Gastroesophageal sphincter (tissue), 4 donors: ENCODE results near the gene GZMM. TPM values are rescaled to one million over a fixed set of nuclear protein-coding genes. Genes with fewer than 3 reads are reported as not detected.
A peak's percentile ranks its signal among the peaks of the same experiment; 100 is the strongest.

Source experiments
- ATAC-seq: fragments of 150-250 bp; one replicate; pipeline ENCODE4 v1.9.1; 2016; ENCODE audit warnings: mild to moderate bottlenecking, moderate library complexity
- H3K27ac ChIP-seq, 4 donors: fragments of 200-600 bp; sonication (generic) in 3 of 4; 1 replicate in 3 of 4; 2 replicates in 1 of 4; pipeline ENCODE4 v1.5.1; 2016 to 2019
- H3K27me3 ChIP-seq: fragments of 200-600 bp; sonication (generic); one replicate; pipeline ENCODE4 v1.5.1; 2019
- H3K36me3 ChIP-seq, 2 donors: fragments of 200-600 bp; sonication (generic); one replicate each; pipeline ENCODE4 v1.5.1; 2019; ENCODE audit warnings: control low read depth in 1 of 2
- H3K4me1 ChIP-seq, 3 donors: fragments of 200-600 bp; sonication (generic); 1 replicate in 2 of 3; 2 replicates in 1 of 3; pipeline ENCODE4 v1.5.1; 2016 to 2019; ENCODE audit warnings: control low read depth in 2 of 3
- H3K4me3 ChIP-seq, 2 donors: fragments of 200-600 bp; sonication (generic); one replicate each; pipeline ENCODE4 v1.5.1; 2019; ENCODE audit warnings: mild to moderate bottlenecking in 1 of 2, moderate library complexity in 1 of 2
- H3K9me3 ChIP-seq, 3 donors: fragments of 200-600 bp; sonication (generic); one replicate each; pipeline ENCODE4 v1.5.1; 2017 to 2019; ENCODE audit warnings: control low read depth in 2 of 3
- CTCF ChIP-seq, 4 experiments: fragments of 200-600 bp in 2 of 4; fragments of 450-650 bp in 2 of 4; sonication (generic) in 1 of 4; IDR thresholded peaks; one replicate each; pipeline ENCODE4 v1.5.1; 2017 to 2019; ENCODE audit warnings: antibody characterized with exemption in 4 of 4, mild to moderate bottlenecking in 2 of 4, moderate library complexity in 2 of 4
- EP300 ChIP-seq: sonication (generic); formaldehyde crosslinking; IDR thresholded peaks from one replicate; pipeline ENCODE4 v1.6.1; 2017; ENCODE audit warnings: antibody characterized with exemption, mild to moderate bottlenecking
- POLR2A ChIP-seq, 2 donors: fragments of 450-650 bp; IDR thresholded peaks; one replicate each; pipeline ENCODE4 v1.6.1; 2017; ENCODE audit warnings: antibody characterized with exemption in 2 of 2, mild to moderate bottlenecking in 2 of 2, moderate library complexity in 1 of 2
- POLR2AphosphoS5 ChIP-seq: sonication (generic); formaldehyde crosslinking; IDR thresholded peaks from one replicate; pipeline ENCODE4 v1.6.1; 2017; ENCODE audit warnings: antibody characterized with exemption
- WGBS, 2 donors: methylation state at CpG; one replicate each; pipeline ENCODE4 v1.1.5; 2018; ENCODE audit warnings: low coverage in 1 of 2; 5-methylcytosine and 5-hydroxymethylcytosine counted together
- total RNA-seq, 4 donors: library from RNA; depleted of rRNA; stranded (reverse); fragments of >200 nt; gene quantifications; one replicate each; pipeline ENCODE4 v1.1.0, GENCODE V29; 2016

The GZMM gene
- total RNA-seq, 4 donors from 2014 or later: 0.62 to 1.8 TPM; not detected in 2

DNA sequence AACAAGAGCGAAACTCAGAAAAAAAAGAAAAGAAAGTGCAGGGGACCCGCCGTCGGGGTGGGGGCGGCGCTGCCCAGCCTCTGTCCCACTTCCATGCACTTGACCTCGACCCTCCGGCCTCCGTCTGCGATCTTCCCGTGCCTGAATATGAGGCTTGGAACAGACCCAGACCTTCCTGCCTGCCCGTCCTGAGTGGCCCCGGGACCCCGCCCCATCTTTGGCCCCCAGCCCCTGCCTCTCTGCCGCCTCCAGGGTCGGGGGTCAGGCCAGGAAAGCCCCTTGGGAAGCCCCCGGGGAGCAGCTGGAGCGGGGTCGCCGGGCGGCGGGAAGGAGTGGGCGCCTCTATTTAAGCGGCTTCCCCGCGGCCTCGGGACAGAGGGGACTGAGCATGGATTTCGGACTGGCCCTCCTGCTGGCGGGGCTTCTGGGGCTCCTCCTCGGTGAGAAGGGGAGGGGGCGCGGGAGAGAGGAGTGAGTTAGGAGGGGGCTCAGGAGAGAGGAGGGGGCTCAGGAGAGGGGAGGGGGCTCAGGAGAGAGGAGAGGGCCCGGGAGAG, 47.7 kb upstream of the GZMM start, which contains the start of gene MADCAM1:
TSS of gene MADCAM1 (plus strand) at position 375 of the 554 bp plus-strand sequence. CDS start at position 389, 14 bp downstream.
- Histone ChIP-seq H3K27ac (no peak within 1 kb of the TSS), H3K4me3 (peak within 1 kb of the TSS in 1 of 2 donors; percentile 23), H3K36me3 (no peaks in the 10 kb centered on the region), H3K9me3 (no peaks in the 10 kb centered on the region), H3K27me3 (peaks cover 64% of the 10 kb centered on the region), H3K4me1 (peaks cover 0 to 30% (median 8%) of the 10 kb centered on the region in 3 donors)
- ATAC-seq: no peak
- 0 to 9% methylated on average over 1 to 10 of the region's 33 CpGs for WGBS, 2 donors
- TF ChIP-seq POLR2A (IDR thresholded peaks at IDR 0.05): no peak
- no peak for TF ChIP-seq CTCF (IDR thresholded peaks at IDR 0.05)
- TF ChIP-seq POLR2AphosphoS5: no peak
- no peak for TF ChIP-seq EP300

DNA sequence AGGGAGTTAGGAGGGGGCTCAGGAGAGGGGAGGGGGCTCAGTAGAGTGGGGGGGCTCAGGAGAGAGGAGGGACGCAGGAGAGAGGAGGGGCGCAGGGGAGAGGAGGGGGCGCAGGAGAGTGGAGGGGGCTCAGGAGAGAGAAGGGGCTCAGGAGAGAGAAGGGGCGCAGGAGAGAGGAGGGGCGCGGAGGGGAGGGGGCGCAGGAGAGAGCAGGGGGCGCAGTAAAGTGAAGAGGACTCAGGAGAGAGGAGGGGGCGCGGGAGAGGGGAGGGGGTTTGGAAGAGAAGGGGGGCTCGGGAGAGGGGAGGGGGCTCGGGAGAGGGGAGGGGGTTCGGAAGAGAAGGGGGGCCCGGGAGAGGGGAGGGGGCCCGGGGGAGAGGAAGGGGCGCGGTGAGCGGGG, 46.9 kb upstream of the GZMM start:
- TF ChIP-seq CTCF (IDR thresholded peaks at IDR 0.05) (no peak), POLR2AphosphoS5 (no peak), EP300 (no peak), POLR2A (IDR thresholded peaks at IDR 0.05) (no peak)
- Histone ChIP-seq H3K27me3 (peaks cover 64% of the 10 kb centered on the region), H3K27ac (no peak overlapping the region), H3K4me1 (peaks cover 0 to 30% (median 8%) of the 10 kb centered on the region in 3 donors), H3K9me3 (no peaks in the 10 kb centered on the region), H3K4me3 (no peak overlapping the region), H3K36me3 (no peaks in the 10 kb centered on the region)
- ATAC-seq: no peak
- 0% methylated on average over 1 of the region's 18 CpGs; no CpG with 5 or more reads in 1 of the 2 donors for WGBS, 2 donors

DNA sequence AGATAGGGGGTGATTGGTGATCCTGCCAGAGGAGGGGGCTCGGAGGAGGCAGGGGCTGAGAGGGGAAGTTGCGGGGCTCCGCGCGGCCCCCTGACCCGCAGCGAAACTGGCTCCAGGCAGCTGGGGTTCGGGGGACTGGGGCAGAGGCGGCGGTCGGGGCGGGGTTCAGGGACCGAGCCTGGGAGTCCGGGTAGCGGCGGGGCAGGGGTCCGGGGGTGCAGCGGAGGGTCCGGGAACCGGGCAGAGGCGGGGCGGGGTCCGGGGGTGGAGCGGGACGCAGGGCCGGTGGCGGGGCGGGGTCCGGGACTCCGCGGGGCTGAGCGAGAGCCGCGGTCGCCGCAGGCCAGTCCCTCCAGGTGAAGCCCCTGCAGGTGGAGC, 46.4 kb upstream of the GZMM start:
- H3K27me3 ChIP-seq: peaks cover 64% of the 10 kb centered on the region
- 0 to 8% methylated on average over 1 to 2 of the region's 36 CpGs for WGBS, 2 donors
- no peak for ATAC-seq
- H3K4me3 ChIP-seq: peak overlapping the region in 1 of 2 donors; percentile 23
- H3K9me3 ChIP-seq: no peaks in the 10 kb centered on the region
- TF ChIP-seq POLR2AphosphoS5: no peak
- no peak for TF ChIP-seq CTCF (IDR thresholded peaks at IDR 0.05)
- TF ChIP-seq POLR2A (IDR thresholded peaks at IDR 0.05): no peak
- no peak for TF ChIP-seq EP300
- peaks cover 0 to 30% (median 8%) of the 10 kb centered on the region in 3 donors for H3K4me1 ChIP-seq
- H3K36me3 ChIP-seq: no peaks in the 10 kb centered on the region
- H3K27ac ChIP-seq: no peak overlapping the region

DNA sequence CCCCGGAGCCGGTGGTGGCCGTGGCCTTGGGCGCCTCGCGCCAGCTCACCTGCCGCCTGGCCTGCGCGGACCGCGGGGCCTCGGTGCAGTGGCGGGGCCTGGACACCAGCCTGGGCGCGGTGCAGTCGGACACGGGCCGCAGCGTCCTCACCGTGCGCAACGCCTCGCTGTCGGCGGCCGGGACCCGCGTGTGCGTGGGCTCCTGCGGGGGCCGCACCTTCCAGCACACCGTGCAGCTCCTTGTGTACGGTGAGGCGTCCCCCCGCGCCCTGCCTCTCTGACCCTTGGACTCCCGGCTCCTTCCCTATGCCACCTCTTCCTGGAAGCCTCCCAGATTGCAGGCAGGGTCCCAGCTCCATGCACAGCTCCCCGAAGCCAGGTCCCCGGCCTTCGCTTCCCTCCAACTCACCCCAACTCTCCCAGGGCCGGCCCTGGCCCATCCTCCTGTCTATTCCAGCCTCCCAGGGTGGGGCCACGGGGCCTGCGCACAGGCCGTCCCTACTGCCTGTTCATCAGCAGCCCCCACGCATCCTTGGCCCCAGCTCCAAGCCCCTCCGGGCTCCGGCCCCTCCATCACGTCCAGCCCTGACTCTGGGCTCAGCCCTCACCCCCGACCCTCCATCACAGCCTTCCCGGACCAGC, 45.9 kb upstream of the GZMM start:
- Histone ChIP-seq H3K27ac (no peak overlapping the region), H3K9me3 (no peaks in the 10 kb centered on the region), H3K4me3 (peak overlapping the region in 1 of 2 donors; percentile 23), H3K4me1 (peaks cover 0 to 30% (median 8%) of the 10 kb centered on the region in 3 donors), H3K36me3 (no peaks in the 10 kb centered on the region), H3K27me3 (peaks cover 64% of the 10 kb centered on the region)
- TF ChIP-seq EP300 (no peak), POLR2AphosphoS5 (no peak), POLR2A (IDR thresholded peaks at IDR 0.05) (no peak), CTCF (IDR thresholded peaks at IDR 0.05) (no peak)
- no peak for ATAC-seq
- WGBS, 2 donors: 10% methylated on average over 2 of the region's 50 CpGs; no CpG with 5 or more reads in 1 of the 2 donors

GRCh38 chr19:498511-498891, 45.4 kb upstream of the GZMM start:
- H3K4me1 ChIP-seq: peaks cover 0 to 30% (median 8%) of the 10 kb centered on the region in 3 donors
- ATAC-seq: no peak
- H3K4me3 ChIP-seq: no peak overlapping the region
- no peak overlapping the region for H3K27ac ChIP-seq
- peaks cover 64% of the 10 kb centered on the region for H3K27me3 ChIP-seq
- H3K9me3 ChIP-seq: no peaks in the 10 kb centered on the region
- 43% methylated on average over 7 of the region's 26 CpGs; no CpG with 5 or more reads in 1 of the 2 donors for WGBS, 2 donors
- no peak for TF ChIP-seq POLR2A (IDR thresholded peaks at IDR 0.05)
- no peak for TF ChIP-seq EP300
- TF ChIP-seq POLR2AphosphoS5: no peak
- no peak for TF ChIP-seq CTCF (IDR thresholded peaks at IDR 0.05)
- no peaks in the 10 kb centered on the region for H3K36me3 ChIP-seq
